ENCODE results near the gene HCN1.
"Not testable (repeated sequence)": the region's sequence is repeated elsewhere in the genome, so short reads cannot be mapped to it uniquely, and the experiment has no call there.

Gene HCN1

DNA sequence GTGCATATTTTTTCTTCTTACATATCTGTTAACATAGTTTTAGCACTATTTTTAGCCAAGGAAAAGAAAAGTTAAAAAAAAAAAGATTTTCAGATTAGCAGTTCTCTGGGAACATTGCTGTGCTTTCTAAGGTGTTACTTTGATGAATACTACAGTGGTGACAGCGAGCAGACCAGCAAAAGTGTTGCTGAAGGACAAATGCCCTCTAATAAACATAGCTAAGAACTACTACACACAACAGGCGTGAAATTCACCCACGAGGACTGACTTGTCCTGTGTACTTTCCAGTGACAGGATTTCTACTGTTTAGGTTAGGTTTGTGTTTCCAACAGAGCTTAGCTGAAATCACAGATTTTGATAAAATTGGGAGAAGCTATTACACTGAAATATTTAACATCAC is 153.8 kb downstream of the HCN1 start:
- no peak overlapping the region for H3K4me3 Mint-ChIP-seq
- H3K27ac Mint-ChIP-seq, result no peak overlapping the region
- H3K36me3 Mint-ChIP-seq (ENCODE audit: low read depth), result no peaks in the 10 kb centered on the region
- DNase-seq, result no peak
- no peaks in the 10 kb centered on the region for H3K4me1 Mint-ChIP-seq (ENCODE audit: low read depth)
- H3K27me3 Mint-ChIP-seq, result no peaks in the 10 kb centered on the region
- H3K9me3 Mint-ChIP-seq, result peaks cover 10% of the 10 kb centered on the region

GRCh38 chr5:45533663-45534062 is 162.5 kb downstream of the HCN1 start:
- H3K9me3 Mint-ChIP-seq, result peaks cover 12% of the 10 kb centered on the region
- H3K27ac Mint-ChIP-seq, result no peak overlapping the region
- no peaks in the 10 kb centered on the region for H3K36me3 Mint-ChIP-seq (ENCODE audit: low read depth)
- no peaks in the 10 kb centered on the region for H3K27me3 Mint-ChIP-seq
- DNase-seq, result no peak
- H3K4me3 Mint-ChIP-seq, result no peak overlapping the region
- no peaks in the 10 kb centered on the region for H3K4me1 Mint-ChIP-seq (ENCODE audit: low read depth)

GRCh38 chr5:45532826-45533624 is 163.2 kb downstream of the HCN1 start:
- H3K27me3 Mint-ChIP-seq, result no peaks in the 10 kb centered on the region
- no peak for DNase-seq
- no peak overlapping the region for H3K27ac Mint-ChIP-seq
- H3K4me1 Mint-ChIP-seq (ENCODE audit: low read depth), result no peaks in the 10 kb centered on the region
- no peak overlapping the region for H3K4me3 Mint-ChIP-seq
- no peaks in the 10 kb centered on the region for H3K36me3 Mint-ChIP-seq (ENCODE audit: low read depth)
- H3K9me3 Mint-ChIP-seq, result peaks cover 12% of the 10 kb centered on the region

- H3K27ac Mint-ChIP-seq, result no peak overlapping the region
- H3K4me1 Mint-ChIP-seq (ENCODE audit: low read depth), result no peaks in the 10 kb centered on the region
- peaks cover 13% of the 10 kb centered on the region for H3K9me3 Mint-ChIP-seq
- H3K36me3 Mint-ChIP-seq (ENCODE audit: low read depth), result no peaks in the 10 kb centered on the region
- H3K27me3 Mint-ChIP-seq, result no peaks in the 10 kb centered on the region
- no peak for DNase-seq
- H3K4me3 Mint-ChIP-seq, result no peak overlapping the region
These were observed 175.1 kb downstream of the HCN1 start for GRCh38 chr5:45521067-45521466.

DNA sequence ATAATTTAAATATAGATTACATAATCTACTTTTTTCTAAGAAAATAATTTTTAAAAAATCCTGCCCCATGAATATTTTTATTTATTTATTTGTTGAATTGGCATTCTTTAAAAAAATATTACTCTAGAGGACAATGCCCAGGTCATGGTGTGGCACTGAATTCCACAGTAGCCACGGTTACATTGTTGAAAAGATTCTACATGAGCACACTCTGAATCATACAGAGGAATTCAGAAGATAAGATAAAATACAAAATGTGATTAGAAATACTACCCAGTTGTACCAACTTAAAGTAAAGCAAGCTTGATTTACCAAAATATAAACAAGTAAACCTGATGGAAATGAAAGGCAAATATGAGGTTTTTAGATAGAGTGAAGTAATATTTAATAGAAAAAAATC is 183.7 kb downstream of the HCN1 start:
- Mint-ChIP-seq H3K4me3 (no peak overlapping the region), H3K4me1 (ENCODE audit: low read depth) (no peaks in the 10 kb centered on the region), H3K27ac (no peak overlapping the region), H3K9me3 (peaks cover 15% of the 10 kb centered on the region), H3K36me3 (ENCODE audit: low read depth) (no peaks in the 10 kb centered on the region), H3K27me3 (no peaks in the 10 kb centered on the region)
- DNase-seq, result no peak

GRCh38 chr5:45509371-45509770 is 186.8 kb downstream of the HCN1 start:
- no peak overlapping the region for H3K4me3 Mint-ChIP-seq
- no peaks in the 10 kb centered on the region for H3K27me3 Mint-ChIP-seq
- H3K36me3 Mint-ChIP-seq (ENCODE audit: low read depth), result no peaks in the 10 kb centered on the region
- H3K9me3 Mint-ChIP-seq, result peaks cover 11% of the 10 kb centered on the region
- no peak overlapping the region for H3K27ac Mint-ChIP-seq
- H3K4me1 Mint-ChIP-seq (ENCODE audit: low read depth), result no peaks in the 10 kb centered on the region
- DNase-seq, result no peak

DNA sequence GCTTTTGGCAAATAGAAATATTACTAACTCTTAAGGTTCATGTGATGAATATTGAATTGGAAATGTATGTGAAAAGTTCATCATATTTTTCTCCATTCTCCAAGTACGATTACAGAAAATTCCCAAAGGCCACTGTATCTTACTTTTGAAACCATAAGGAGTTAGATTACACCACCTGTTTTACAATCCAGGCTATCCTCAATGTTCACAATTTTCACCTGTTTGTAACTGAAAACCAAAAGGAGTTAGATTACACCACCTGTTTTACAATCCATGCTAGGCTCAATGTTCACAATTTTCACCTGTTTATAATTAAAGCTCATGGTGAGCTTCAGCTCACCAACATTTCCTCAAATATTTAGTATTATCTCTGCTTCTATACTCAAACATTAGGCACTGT is 188.0 kb downstream of the HCN1 start:
- H3K4me3 Mint-ChIP-seq, result no peak overlapping the region
- DNase-seq, result no peak
- H3K36me3 Mint-ChIP-seq (ENCODE audit: low read depth), result no peaks in the 10 kb centered on the region
- H3K27me3 Mint-ChIP-seq, result no peaks in the 10 kb centered on the region
- H3K4me1 Mint-ChIP-seq (ENCODE audit: low read depth), result no peaks in the 10 kb centered on the region
- H3K27ac Mint-ChIP-seq, result no peak overlapping the region
- peaks cover 9% of the 10 kb centered on the region for H3K9me3 Mint-ChIP-seq

- no peaks in the 10 kb centered on the region for H3K27me3 Mint-ChIP-seq
- H3K4me1 Mint-ChIP-seq (ENCODE audit: low read depth), result no peaks in the 10 kb centered on the region
- no peak for DNase-seq
- no peak overlapping the region for H3K27ac Mint-ChIP-seq
- no peak overlapping the region for H3K4me3 Mint-ChIP-seq
- no peaks in the 10 kb centered on the region for H3K36me3 Mint-ChIP-seq (ENCODE audit: low read depth)
- H3K9me3 Mint-ChIP-seq, result peaks cover 9% of the 10 kb centered on the region
These were observed 189.0 kb downstream of the HCN1 start for GRCh38 chr5:45507178-45507577.

- H3K27me3 Mint-ChIP-seq; H3K27ac Mint-ChIP-seq; H3K4me3 Mint-ChIP-seq; H3K36me3 Mint-ChIP-seq (ENCODE audit: low read depth); DNase-seq; H3K4me1 Mint-ChIP-seq (ENCODE audit: low read depth): not testable (repeated sequence)
- peaks cover 13% of the 10 kb centered on the region for H3K9me3 Mint-ChIP-seq
These were observed 197.2 kb downstream of the HCN1 start for GRCh38 chr5:45499006-45499405.

GRCh38 chr5:45491368-45491767 is 204.8 kb downstream of the HCN1 start:
- Mint-ChIP-seq H3K27ac (no peak overlapping the region), H3K4me3 (no peak overlapping the region), H3K9me3 (peaks cover 11% of the 10 kb centered on the region), H3K4me1 (ENCODE audit: low read depth) (no peaks in the 10 kb centered on the region), H3K36me3 (ENCODE audit: low read depth) (no peaks in the 10 kb centered on the region), H3K27me3 (no peaks in the 10 kb centered on the region)
- DNase-seq, result no peak

- no peaks in the 10 kb centered on the region for H3K36me3 Mint-ChIP-seq (ENCODE audit: low read depth)
- no peak for DNase-seq
- H3K27me3 Mint-ChIP-seq, result no peaks in the 10 kb centered on the region
- H3K4me1 Mint-ChIP-seq (ENCODE audit: low read depth), result no peaks in the 10 kb centered on the region
- H3K9me3 Mint-ChIP-seq, result peaks cover 29% of the 10 kb centered on the region
- no peak overlapping the region for H3K4me3 Mint-ChIP-seq
- no peak overlapping the region for H3K27ac Mint-ChIP-seq
These were observed 211.4 kb downstream of the HCN1 start for GRCh38 chr5:45484781-45485180.

DNA sequence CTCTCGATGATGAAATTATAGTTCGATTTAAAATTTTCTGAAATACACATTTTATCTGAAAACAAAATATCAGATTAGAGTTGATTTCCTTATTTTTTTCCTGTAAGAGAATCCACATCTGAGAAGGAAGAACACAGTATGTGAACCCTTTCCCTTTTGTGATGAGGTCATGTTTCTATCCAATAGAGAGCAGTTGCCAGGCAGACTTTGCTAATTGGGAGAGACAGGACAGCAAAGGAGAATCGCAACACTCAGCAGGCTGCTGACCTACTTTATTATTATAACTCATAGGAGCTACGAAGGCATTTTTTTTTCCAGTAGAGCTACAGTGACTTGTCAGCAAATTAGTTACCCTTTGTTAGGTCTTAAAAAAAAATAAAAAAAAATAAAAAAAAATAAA is 242.1 kb downstream of the HCN1 start:
- H3K4me3 Mint-ChIP-seq, result no peak overlapping the region
- H3K9me3 Mint-ChIP-seq, result peaks cover 13% of the 10 kb centered on the region
- H3K4me1 Mint-ChIP-seq (ENCODE audit: low read depth), result no peaks in the 10 kb centered on the region
- no peaks in the 10 kb centered on the region for H3K27me3 Mint-ChIP-seq
- H3K27ac Mint-ChIP-seq, result no peak overlapping the region
- H3K36me3 Mint-ChIP-seq (ENCODE audit: low read depth), result no peaks in the 10 kb centered on the region
- no peak for DNase-seq

GRCh38 chr5:45444856-45445255 is 251.3 kb downstream of the HCN1 start:
- DNase-seq; H3K27me3 Mint-ChIP-seq; H3K9me3 Mint-ChIP-seq; H3K36me3 Mint-ChIP-seq (ENCODE audit: low read depth); H3K4me3 Mint-ChIP-seq; H3K27ac Mint-ChIP-seq; H3K4me1 Mint-ChIP-seq (ENCODE audit: low read depth): not testable (repeated sequence)

DNA sequence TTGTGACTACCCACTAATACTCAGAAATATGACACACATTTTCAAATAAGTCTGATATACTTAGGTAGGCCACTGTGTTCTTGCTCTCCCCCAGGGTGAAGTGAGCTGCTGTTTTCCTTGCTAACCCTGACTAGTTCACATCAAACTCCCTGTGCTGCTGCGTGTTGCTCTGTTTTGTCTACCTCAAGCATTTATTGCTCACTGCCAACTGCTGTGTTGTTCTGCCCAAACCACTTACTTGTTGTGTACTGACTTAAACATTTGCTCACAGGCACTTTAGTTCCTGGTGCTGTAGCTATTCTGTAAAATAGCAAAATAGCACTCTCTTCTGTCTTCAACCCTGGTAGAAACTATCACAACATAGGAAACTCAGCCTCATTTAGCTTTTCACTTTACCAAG is 255.7 kb downstream of the HCN1 start:
- Mint-ChIP-seq H3K4me1 (ENCODE audit: low read depth) (no peaks in the 10 kb centered on the region), H3K27ac (no peak overlapping the region), H3K9me3 (peaks cover 7% of the 10 kb centered on the region), H3K4me3 (no peak overlapping the region), H3K36me3 (ENCODE audit: low read depth) (no peaks in the 10 kb centered on the region), H3K27me3 (no peaks in the 10 kb centered on the region)
- no peak for DNase-seq

- H3K27me3 Mint-ChIP-seq, result no peaks in the 10 kb centered on the region
- no peaks in the 10 kb centered on the region for H3K36me3 Mint-ChIP-seq (ENCODE audit: low read depth)
- no peak overlapping the region for H3K4me3 Mint-ChIP-seq
- no peaks in the 10 kb centered on the region for H3K4me1 Mint-ChIP-seq (ENCODE audit: low read depth)
- H3K27ac Mint-ChIP-seq, result no peak overlapping the region
- no peak for DNase-seq
- H3K9me3 Mint-ChIP-seq, result peaks cover 12% of the 10 kb centered on the region
These were observed 258.4 kb downstream of the HCN1 start for GRCh38 chr5:45437752-45438151.
